Left colon (tissue), 2 donors: ENCODE results near the gene NUB1. TPM values are rescaled to one million over a fixed set of nuclear protein-coding genes. Genes with fewer than 3 reads are reported as not detected.

ENCODE experiments used
- ATAC-seq: fragments of 200-7000 bp; cut with Tn5 transposase; one replicate; pipeline ENCODE4 v1.9.1; 2020; ENCODE audit warnings: mild to moderate bottlenecking, moderate library complexity
- DNase-seq, 2 donors: peaks; one replicate each; pipeline ENCODE4 v3.0.0-alpha.2; 2020
- intact Hi-C, 2 donors: fragments of 100-400 bp; cut with DNase I in 1 of 2; cut with micrococcal nuclease in 1 of 2; formaldehyde crosslinking; loops; one replicate each; pipeline versions ENCODE4 v1.11.2 to v1.14.0; 2022; cut with DNase I, micrococcal nuclease
- total RNA-seq, 2 donors: library from RNA; stranded (reverse); fragmentation: NEBNext Ultra II Directional; extraction: Animal tissue kit (Norgen Biotek cat#: 25700); gene quantifications; one replicate each; pipeline ENCODE4 v1.2.1, GENCODE V29; 2021
- donor health status: DM: no; HTN: no; CAD: no.
- donor health status: DM: yes; HTN: yes; CAD: no.

NUB1 gene
- total RNA-seq, 2 donors from 2014 or later = 50.7 to 53.3 TPM

DNA sequence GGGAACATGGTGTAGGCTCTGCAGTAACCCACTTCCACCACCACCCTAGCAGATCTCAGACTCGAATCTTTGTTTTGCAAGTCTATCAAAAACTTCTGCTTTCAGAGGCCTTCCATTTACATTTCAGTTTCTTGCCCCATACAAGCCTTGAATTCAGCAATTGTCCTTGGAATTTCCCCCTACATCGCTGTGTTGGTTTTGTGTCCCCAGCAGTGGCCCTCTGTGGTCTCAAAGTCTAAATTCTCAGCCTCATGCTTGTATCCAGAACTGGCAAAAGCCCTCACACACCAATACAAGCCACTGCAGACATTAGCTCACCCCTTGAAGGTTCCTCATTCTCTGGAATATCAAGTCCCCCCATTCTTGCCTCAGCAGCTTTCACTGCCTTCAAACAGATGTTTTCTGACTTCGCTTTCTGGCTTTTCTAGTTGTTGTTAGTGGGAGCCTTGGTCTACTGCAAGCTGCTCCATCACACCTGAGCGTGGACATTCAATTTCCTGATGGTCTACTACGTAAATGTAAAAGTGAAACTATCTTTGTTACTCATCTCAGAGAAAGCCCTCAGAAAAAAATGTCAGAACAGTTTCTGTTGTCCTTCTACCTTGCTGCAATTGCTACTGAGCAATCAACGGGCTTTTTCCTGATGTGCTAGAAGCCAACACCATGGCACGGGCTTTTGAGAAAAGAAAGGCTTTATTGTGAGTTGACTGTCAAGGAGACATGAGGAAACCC, 1.8 kb upstream of the NUB1 start:
- intact Hi-C loops = no loop called here
- ATAC-seq = no peak
- DNase-seq = no peak

DNA sequence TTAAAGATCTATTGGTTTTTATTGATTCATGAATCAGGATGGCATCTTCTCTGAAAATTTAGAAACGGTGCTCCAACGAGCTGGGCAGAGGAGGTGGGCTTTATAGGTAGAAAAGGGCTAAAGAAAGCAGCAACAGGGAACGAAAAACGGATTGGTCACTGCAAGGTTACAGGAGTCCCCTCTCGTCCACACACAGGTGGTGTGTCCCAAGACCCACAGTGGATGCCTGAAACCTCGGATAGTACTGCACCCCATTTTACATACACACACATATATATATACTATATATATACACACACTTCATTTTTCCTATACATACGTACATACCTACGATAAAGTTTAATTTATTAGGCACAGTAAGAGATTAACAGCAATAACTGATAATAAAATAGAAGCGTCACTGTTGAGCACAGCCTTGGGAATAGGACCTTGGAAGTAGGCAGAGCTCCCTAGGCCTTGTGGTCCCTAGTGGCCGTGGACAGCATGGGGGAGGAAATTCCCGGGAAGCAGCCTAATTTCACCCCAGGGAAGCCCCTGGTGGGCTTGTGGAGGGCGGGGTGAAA, 737 bp upstream of the NUB1 start:
- intact Hi-C loops = no loop called here
- DNase-seq (no peak), ATAC-seq (no peak)

DNA sequence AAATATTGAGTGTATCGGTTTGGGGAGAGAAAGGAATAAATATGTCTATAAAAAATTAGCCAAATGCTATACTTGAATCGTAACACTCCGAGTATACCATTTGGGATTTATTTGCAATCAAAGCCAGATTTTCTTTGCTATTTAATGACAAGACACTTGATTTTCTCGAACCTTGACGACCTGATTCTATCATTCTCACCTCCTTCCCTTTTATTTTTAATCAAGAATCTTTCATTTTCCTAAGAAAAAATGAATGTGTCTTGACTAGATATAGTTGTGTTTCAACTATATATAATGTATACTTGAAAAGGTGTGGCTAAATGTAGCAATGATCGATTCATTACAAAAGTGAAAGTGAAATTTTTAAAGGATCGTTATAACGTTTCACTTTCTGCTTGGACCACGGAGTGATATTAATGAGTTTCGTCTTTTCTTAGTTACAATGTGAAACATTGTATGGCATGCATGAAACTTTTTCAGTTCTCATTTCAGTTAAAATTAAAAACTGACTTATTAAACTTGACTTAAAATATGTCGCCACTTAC, 562 bp downstream of the NUB1 start:
- intact Hi-C loops = no loop called here

DNA sequence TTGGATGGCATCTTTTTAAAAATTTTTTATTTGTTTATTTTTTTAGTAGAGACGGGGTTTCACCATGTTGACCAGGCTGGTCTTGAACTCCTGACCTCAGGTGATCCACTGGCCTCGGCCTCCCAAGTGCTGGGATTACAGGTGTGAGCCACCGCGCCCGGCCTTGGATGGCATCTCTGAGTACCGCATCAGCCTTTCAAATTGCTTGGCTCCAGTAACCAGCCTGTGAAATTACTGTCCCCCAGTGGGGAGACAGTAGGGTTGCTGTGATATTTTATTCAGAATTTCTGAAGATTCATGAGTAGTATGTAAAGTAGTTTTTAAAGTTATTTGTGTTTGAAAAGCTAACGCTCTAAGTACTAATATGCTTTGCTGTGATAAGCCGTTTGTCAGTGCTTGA, 1.2 kb downstream of the NUB1 start:
- intact Hi-C loops = no loop called here
- DNase-seq = no peak
- ATAC-seq = no peak

More for the DNA sequence above, 562 bp downstream of the NUB1 start:
- ATAC-seq (peak; percentile 36), DNase-seq (no peak)

DNA sequence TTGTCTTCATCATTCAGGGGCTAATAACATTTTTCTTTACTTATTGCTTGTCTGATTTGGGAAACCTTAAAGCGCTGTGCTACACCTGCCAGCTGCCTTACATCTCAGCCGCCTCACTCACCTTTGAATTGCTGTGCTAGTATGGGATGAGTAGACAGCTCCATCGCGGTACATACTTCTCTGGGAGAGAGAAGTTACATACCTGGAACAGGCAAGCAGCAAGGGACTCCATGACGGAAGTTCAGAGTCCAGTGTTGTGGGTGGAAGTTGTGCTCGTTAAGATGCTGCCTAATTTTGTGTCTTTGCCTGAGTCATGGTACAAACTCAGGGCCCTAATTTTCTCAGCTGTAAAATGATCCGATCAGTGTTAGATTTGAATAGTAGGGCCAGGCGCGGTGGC, 1.9 kb downstream of the NUB1 start:
- intact Hi-C loops = no loop called here
- DNase-seq (no peak), ATAC-seq (no peak)

DNA sequence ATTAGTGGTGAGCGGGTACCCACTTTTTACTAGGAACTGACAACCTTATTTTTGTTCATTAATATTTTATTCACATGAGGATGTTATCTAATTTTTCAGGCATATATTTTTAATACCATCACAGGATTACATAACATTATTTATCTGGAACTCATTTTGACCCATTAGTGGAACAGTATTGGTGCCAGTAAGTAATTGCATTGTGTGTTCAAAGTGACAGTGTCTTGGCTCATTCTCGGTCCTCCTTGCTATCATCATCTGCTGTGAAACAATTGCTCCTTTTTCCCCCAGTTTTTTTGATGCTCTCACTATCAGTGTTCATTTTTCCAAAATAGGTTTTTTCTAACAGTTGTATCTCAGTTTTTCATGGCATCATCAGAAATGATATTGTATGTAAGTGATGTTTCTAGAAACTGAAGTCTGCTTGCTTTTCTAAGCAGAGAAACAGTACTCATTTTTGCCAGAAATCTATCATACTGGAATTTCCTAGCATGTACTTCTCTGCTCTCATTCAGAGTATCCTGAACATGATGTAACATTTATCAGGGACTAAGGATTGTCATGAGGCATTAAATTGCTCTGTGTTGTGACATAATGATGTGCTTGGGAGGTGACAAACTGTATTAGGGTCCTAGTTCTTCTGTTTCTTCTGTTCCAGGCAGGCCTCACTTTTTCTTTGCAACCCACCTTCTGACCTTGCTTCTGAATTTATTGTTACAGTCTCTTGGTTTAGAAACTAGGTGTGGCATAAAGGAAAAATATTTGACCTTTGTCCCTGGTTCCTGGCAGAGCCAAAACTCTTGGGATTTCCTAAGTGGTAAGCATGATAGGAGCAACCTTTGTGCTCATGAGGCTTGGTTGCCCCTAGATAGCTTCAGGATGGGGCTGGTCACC, 4.2 kb downstream of the NUB1 start:
- ATAC-seq (peak; percentile 21), DNase-seq (no peak)
- intact Hi-C loops = no loop called here

DNA sequence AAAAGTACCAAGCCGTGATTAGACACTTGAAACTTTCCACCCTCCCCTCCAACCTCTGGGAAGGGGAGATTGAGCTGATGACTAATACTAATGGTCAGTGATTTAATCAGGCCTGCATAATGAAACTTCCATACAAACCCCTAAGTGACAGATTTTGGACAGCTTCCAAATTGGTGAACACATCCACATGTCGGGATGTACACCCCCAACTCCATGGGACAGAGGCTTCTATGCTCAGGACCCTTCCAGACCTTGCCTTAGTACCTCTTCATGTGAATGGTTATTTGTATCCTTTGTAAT, 4.8 kb downstream of the NUB1 start:
- DNase-seq = no peak

DNA sequence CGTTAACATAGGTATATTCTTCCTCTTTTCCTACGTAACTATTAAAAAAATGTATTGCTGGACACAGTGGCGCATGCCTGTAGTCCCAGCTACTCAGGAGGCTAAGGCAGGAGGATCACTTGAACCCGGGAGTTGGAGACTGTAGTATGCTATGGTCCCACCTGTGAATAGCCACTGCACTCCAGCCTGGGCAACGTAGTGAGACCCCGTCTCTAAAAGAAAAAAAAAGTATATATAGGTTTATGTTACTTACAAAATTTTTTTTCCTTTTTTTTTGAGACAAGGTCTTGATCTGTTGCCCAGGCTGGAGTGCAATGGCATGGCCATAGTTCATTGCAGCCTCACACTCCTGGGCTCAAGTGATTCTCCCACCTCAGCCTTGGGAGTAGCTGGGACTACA, 5.6 kb downstream of the NUB1 start:
- no peak for DNase-seq
- ATAC-seq = no peak
- intact Hi-C loops = no loop called here

More for the DNA sequence above, 4.8 kb downstream of the NUB1 start:
- no peak for ATAC-seq
- intact Hi-C loops = no loop called here

DNA sequence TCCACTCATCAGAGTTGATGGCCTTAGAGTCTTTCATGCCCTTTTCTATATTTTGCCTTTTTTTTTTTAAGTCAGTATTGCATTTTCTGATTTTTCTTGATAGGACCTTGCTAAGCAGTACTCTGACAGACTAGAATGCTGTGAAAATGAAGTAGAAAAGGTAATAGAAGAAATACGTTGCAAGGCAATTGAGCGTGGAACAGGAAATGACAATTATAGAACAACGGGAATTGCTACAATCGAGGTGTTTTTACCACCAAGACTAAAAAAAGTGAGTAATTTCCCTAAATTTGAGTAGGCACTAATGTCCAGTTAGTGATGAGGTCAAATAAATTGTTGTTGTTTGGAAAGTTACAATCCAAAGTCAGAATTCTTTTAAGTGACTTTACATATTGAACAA, 7.4 kb downstream of the NUB1 start:
- intact Hi-C loops = no loop called here
- ATAC-seq (no peak), DNase-seq (no peak)

DNA sequence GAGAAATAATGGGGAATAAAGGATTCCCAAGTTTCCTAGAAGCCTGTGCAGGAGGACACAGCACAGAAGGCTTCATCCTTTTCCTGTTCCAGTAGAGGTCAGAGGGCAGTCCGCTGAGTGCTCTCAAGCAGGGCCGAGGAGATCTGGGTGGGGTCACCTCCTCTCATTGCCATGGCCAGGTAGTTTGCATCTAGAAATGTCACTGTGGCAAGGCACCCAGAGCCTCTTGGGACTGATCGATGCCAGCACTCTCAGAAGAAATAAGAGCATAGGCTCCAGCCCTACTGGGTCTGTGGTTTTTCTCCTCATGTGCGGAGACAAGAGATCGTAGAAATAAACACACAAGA, 7.9 kb downstream of the NUB1 start:
- ATAC-seq (peak; percentile 78), DNase-seq (peak; percentile 50 to 52)
- intact Hi-C loops = no loop called here

DNA sequence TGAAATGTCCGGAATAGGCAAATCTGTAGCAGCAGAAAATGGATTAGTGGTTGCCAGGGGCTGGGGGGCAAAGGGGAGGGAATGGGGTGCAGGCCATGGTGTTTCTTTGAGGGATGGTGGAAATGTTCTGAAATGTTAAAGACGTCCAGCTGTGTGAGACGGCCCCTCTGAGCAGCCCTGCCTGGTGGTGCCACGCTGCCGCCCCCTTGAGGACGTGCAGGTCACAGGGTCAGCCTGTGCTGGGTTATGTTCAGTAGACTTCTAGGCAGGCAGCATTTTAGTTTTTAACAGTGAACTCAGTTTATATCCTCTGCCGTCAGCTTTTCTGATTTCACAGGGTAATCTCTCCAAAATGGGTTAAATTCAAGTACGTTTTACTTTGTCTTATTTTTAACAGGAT, 9.4 kb downstream of the NUB1 start:
- intact Hi-C loops = loop anchor here in 1 of 2 donors (2.0 kb wide), 1 partner anchor 36 kb away; no protein-coding TSS in a partner anchor
- DNase-seq (peak in 1 of 2 donors; percentile 41), ATAC-seq (no peak)

DNA sequence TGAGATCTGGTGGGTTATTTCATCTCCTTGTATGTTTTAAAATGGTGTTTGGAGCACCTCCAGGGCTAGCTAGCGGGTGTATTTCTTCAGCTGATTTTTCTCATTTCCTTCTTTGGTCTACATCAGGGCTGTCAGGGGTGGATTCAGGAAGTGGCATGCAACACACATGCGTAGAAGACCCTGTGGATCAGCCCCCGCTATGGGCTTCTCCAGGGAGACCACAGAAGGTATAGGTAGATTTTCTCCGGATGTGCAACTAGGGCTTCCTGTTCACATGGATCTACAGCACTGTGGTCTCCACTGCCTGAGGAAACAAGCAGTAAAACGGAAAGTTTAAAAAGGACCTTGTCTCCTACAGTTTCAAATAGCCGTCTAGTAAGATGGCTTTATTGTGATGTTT, 10.4 kb downstream of the NUB1 start:
- intact Hi-C loops = loop anchor here in 1 of 2 donors (2.0 kb wide), 1 partner anchor 37 kb away; no protein-coding TSS in a partner anchor
- no peak for ATAC-seq
- no peak for DNase-seq

DNA sequence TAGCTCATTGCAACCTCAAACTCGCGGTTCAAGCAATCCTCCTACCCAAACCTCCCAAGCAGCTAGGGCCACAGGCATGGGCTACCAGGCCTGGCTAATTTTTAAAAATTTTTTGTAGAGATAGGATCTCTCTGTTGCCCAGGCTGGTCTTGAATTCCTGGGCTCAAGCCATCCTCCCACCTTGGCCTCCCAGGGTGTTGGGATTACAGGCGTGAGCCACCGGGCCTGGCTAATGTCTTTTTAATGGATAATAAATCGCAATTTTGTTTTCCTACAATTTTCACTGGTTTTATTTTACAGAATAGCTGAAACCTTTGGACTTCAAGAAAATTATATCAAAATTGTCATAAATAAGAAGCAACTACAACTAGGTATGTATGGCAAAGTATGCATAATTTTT, 10.9 kb downstream of the NUB1 start:
- DNase-seq (no peak), ATAC-seq (no peak)
- intact Hi-C loops = no loop called here

DNA sequence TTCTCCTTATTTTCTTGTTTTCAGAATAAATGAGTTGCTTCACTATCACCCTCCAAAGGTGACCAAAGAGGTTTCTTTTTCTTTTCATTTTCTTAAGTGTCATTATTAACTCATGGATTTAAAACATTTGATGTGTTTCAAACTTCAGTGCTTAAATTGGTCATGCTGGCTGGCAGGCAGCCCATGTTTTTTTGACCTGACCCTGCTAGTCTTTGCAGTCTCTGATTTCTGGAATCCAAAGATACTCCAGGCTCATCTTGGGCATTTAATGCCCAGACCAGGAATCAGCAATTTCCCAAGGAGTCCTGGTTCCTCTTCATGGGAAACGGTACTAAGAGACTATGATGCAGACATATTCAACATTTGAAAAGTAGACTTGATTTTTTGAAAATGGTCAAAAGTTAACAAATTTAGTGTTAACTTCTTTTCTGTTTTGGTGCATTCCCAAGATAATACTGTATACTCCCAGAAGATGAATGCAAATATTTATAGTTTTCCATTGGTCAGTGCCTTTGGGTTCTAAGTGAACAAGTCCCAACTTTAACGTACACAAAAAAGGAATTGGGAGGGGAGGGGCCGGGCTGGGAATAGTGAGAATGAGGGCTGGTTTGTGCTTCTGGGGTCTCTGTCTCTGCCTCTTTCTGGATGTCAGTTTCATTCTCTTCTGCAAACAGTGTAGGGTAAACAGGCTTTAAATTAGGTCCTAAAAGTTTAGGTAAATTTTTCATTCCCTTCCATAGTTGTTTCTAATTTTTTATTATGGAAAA, 19.8 kb downstream of the NUB1 start:
- ATAC-seq (no peak), DNase-seq (no peak)
- intact Hi-C loops = no loop called here

DNA sequence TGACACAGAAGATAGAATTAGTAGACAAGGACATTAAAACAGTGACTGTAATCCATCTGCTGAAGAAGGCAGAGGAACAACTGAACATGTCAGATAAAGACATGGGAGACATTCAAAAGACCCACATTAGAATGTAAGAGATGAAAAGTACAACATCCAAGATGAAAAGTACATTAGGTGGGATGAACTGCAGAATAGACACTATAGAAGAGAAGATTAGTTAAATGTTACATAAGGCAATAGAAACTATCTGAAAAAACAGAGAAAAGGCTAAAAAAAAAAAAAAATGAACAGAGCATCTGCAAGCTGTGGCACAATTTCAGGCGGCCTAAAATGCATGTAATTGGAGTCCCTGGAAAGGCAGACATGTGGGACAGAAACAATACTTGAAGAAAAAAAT, 21.6 kb downstream of the NUB1 start:
- no peak for ATAC-seq
- DNase-seq = no peak
- intact Hi-C loops = no loop called here

DNA sequence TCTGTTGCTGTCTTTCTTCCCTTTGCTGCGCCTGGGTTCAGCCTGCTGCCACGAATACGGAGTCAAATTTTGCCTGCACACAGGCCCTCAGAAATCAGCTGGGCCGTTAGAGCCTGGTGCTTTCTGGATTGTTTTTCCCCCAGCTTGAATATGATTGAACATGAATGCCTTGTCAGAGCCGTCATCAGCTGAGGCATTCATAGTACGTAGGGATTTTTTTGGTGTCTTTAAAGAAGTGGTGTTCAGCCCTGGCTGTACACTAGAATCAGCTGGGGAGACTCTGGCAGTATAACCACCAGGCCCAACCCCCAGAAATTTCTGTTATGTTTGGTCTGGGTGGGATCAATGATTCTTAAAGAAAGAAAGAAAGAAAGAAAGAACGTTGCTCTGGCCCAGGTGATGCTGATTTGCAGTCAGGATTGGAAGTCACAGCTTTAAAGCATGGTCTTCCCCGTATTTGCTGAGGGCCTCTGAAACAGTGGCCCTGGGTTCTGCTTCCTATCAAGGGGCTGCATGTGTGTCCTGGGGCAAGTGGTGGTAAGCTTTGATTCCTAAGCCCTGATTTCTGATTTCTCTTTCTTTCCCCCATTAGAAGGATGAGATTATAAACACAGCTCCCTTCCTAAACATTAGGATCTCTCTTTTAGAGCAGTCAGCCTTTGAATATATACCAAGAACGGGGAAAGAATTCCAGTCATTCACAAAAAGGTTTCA, 24.7 kb downstream of the NUB1 start:
- ATAC-seq (no peak), DNase-seq (no peak)
- intact Hi-C loops = no loop called here

DNA sequence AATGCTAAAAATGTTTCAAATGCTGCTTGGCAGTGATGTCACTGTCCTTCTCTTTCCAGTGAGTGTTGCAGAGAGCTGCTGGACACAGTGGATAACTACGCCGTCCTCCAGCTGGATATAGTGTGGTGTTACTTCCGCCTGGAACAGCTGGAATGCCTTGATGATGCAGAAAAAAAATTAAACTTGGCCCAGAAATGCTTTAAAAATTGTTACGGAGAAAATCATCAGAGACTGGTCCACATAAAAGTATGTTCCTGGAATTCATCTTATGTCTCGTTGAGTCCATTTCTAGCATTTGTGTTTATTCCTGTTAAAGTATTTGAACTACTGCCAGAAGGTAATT, 25.2 kb downstream of the NUB1 start:
- DNase-seq = no peak
- intact Hi-C loops = no loop called here
- ATAC-seq = no peak

DNA sequence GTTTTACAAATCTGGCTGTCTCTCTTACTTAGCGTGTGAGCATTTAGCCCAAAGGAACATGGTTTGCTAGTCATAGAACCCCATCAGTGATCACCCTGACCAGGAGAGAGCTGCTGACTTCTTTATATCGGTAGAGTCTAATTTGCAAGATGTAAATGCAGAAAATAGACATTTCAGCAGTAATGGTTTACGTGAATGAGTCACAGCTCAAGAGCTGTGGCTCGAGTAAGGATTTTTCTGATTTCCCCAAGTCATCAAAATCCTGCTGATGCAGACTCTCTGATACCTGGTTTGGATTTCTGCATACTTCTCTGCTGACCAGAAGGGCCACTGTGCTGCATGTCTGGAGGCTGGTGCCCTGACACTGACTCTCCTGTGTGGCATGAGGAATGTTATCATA, 25.7 kb downstream of the NUB1 start:
- ATAC-seq (no peak), DNase-seq (no peak)
- intact Hi-C loops = no loop called here

DNA sequence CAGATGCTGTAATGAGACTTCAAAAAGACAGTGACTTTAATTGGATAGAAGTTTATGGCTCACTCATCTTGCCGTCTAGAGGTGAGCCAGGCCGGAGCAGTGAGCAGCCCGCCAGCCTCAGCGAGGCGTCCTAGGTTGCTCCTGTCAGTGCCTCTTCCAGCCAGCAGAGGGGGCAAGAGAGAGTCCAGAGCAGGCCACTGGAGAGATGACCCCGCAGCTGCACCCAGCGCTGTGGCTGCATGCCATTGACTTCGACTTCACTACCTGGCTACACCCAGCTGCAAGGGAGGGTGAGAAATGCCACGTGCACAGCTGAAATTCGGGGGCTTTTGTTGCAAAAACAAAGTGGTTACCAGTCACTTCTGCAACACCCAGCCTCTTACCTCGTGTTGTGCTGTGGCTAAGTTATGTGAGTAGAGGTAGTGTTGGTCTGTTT, 26.5 kb downstream of the NUB1 start:
- peak; percentile 98 for ATAC-seq
- peak; percentile 80 to 89 for DNase-seq
- intact Hi-C loops = loop anchor here in 1 of 2 donors (2.0 kb wide), 1 partner anchor 81 kb away; no protein-coding TSS in a partner anchor
